Mesendoderm (in vitro differentiated cells): ENCODE measurements around the gene CPA3.

Source experiments
- DNase-seq: peaks from one replicate; pipeline ENCODE4 v3.0.0; 2013
- H2AK5ac ChIP-seq: 2 replicates; pipeline ENCODE4 v1.6.1; 2013; ENCODE audit warnings: low read length, inconsistent platforms
- H2BK120ac ChIP-seq: 2 replicates; pipeline ENCODE4 v1.6.1; 2013; ENCODE audit warnings: low read depth, mild to moderate bottlenecking, low read length, moderate library complexity, mixed read lengths
- H2BK15ac ChIP-seq: replicated peaks from 2 replicates; pipeline ENCODE4 v1.6.1; 2013; ENCODE audit warnings: low read depth, mild to moderate bottlenecking, moderate library complexity
- H2BK5ac ChIP-seq: 2 replicates; pipeline ENCODE4 v1.6.1; 2013; ENCODE audit warnings: low read length, inconsistent platforms
- H3K18ac ChIP-seq: 2 replicates; pipeline ENCODE4 v1.6.1; 2013; ENCODE audit warnings: mild to moderate bottlenecking, low read length, mixed read lengths
- H3K23ac ChIP-seq: one replicate; pipeline ENCODE4 v1.6.1; 2013; ENCODE audit warnings: low read length
- H3K27ac ChIP-seq: 2 replicates; pipeline ENCODE4 v1.5.1; 2013; ENCODE audit warnings: low read depth, mild to moderate bottlenecking, inconsistent platforms, low read length, moderate library complexity
- H3K27me3 ChIP-seq: 2 replicates; pipeline ENCODE4 v1.6.1; 2013; ENCODE audit warnings: low read length, control low read depth, mild to moderate bottlenecking, inconsistent platforms; ENCODE audit not compliant: insufficient read depth, poor library complexity
- H3K36me3 ChIP-seq: 2 replicates; pipeline ENCODE4 v1.6.1; 2013; ENCODE audit warnings: low read length, inconsistent platforms; ENCODE audit not compliant: control insufficient read depth, insufficient read depth
- H3K4ac ChIP-seq: one replicate; pipeline ENCODE4 v1.6.1; 2013; ENCODE audit warnings: low read depth, mild to moderate bottlenecking, low read length, moderate library complexity
- H3K4me1 ChIP-seq: 2 replicates; pipeline ENCODE4 v1.6.1; 2013; ENCODE audit warnings: low read depth, low read length, inconsistent platforms; ENCODE audit not compliant: control insufficient read depth
- H3K4me2 ChIP-seq: 2 replicates; pipeline ENCODE4 v1.6.1; 2013; ENCODE audit warnings: low read length
- H3K4me3 ChIP-seq: 2 replicates; pipeline ENCODE4 v1.5.1; 2013; ENCODE audit warnings: mild to moderate bottlenecking, low read length
- H3K56ac ChIP-seq: one replicate; pipeline ENCODE4 v1.6.1; 2013; ENCODE audit warnings: low read length
- H3K79me1 ChIP-seq: 2 replicates; pipeline ENCODE4 v1.6.1; 2013; ENCODE audit warnings: low read length, inconsistent platforms
- H3K79me2 ChIP-seq: 2 replicates; pipeline ENCODE4 v1.6.1; 2013; ENCODE audit warnings: mild to moderate bottlenecking, low read length; ENCODE audit not compliant: control insufficient read depth, insufficient read depth
- H3K9ac ChIP-seq: 2 replicates; pipeline ENCODE4 v1.6.1; 2013; ENCODE audit warnings: low read length, inconsistent platforms
- H4K5ac ChIP-seq: one replicate; pipeline ENCODE4 v1.6.1; 2013; ENCODE audit warnings: low read length
- H4K8ac ChIP-seq: one replicate; pipeline ENCODE4 v1.6.1; 2013; ENCODE audit warnings: low read depth, mild to moderate bottlenecking, control low read depth, low read length, moderate library complexity
- whole genome bisulfite sequencing: extraction: QIAGEN DNeasy Blood & Tissue Kit; methylation state at CpG from one replicate; pipeline ENCODE4 v1.1.7; 2013; ENCODE audit warnings: low lambda C conversion rate, missing lambda C conversion rate; ENCODE audit not compliant: insufficient coverage; ENCODE audit errors: extremely low coverage; 5-methylcytosine and 5-hydroxymethylcytosine counted together

CPA3 gene

DNA sequence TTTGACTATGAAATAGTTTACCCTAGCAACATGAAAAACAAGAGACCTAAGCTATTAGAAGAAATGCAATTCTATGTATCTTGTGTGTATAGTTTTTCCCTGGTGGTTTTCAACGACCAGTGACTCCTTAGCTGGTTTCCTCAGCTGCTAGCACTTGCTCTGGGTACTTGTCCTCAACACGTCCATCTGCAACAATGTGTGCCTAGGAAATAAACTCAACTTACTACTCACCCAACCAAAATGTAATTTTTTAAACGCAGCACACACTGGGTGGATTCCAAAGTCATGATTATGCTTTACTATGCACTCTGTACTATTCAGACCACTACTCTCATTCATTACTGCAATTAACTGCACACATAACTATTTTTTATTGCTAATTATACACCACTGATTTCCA is 31.0 kb downstream of the CPA3 start:
- Histone ChIP-seq H4K5ac (no peak overlapping the region), H4K8ac (no peak overlapping the region), H3K23ac (no peak overlapping the region), H3K27ac (no peak overlapping the region), H3K18ac (no peak overlapping the region), H3K9ac (no peak overlapping the region), H3K56ac (no peak overlapping the region), H2AK5ac (no peak overlapping the region), H2BK15ac (no peak overlapping the region), H3K79me1 (no peaks in the 10 kb centered on the region), H3K4me1 (no peaks in the 10 kb centered on the region), H3K27me3 (no peaks in the 10 kb centered on the region), H2BK120ac (no peak overlapping the region), H3K79me2 (no peaks in the 10 kb centered on the region), H3K4me3 (no peak overlapping the region), H3K36me3 (no peaks in the 10 kb centered on the region), H2BK5ac (no peak overlapping the region), H3K4ac (no peak overlapping the region), H3K4me2 (no peak overlapping the region)
- no peak for DNase-seq
- no CpG with 5 or more reads among the region's 3 CpGs for WGBS

- no peak overlapping the region for H3K27ac ChIP-seq
- no peaks in the 10 kb centered on the region for H3K36me3 ChIP-seq
- no peaks in the 10 kb centered on the region for H3K79me2 ChIP-seq
- H3K4ac ChIP-seq = no peak overlapping the region
- H3K4me3 ChIP-seq = no peak overlapping the region
- no peak overlapping the region for H3K23ac ChIP-seq
- H3K4me1 ChIP-seq = no peaks in the 10 kb centered on the region
- no peak overlapping the region for H4K5ac ChIP-seq
- H3K56ac ChIP-seq = no peak overlapping the region
- H2BK15ac ChIP-seq = no peak overlapping the region
- H4K8ac ChIP-seq = no peak overlapping the region
- no peak overlapping the region for H3K4me2 ChIP-seq
- H3K9ac ChIP-seq = no peak overlapping the region
- H3K27me3 ChIP-seq = no peaks in the 10 kb centered on the region
- H2BK120ac ChIP-seq = no peak overlapping the region
- H2BK5ac ChIP-seq = no peak overlapping the region
- no peak overlapping the region for H2AK5ac ChIP-seq
- no peak for DNase-seq
- WGBS = no CpG with 5 or more reads among the region's 4 CpGs
- no peaks in the 10 kb centered on the region for H3K79me1 ChIP-seq
- H3K18ac ChIP-seq = no peak overlapping the region
Observed at GRCh38 chr3:148901987-148902791, 37.1 kb downstream of the CPA3 start.

DNA sequence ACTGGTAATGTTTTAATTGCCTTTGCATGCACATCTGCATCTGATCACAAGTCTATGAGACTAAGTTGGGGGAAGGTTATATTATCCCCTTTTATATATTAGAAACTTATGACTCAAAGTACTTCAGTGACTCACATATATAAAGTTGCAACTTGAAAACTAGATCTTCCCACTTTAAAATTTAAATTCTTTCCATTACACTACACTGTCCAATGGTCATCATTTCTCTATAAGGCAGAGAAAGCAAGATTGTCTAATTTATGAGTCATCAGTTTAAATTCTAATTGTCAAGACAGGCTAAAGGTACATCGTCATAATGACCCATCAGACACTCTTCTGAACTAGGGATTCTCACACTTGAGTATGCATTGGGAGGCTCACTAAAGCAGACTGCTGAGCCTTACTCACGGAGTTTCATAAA is 37.9 kb downstream of the CPA3 start:
- no peak for DNase-seq
- Histone ChIP-seq H3K9ac (no peak overlapping the region), H3K79me1 (no peaks in the 10 kb centered on the region), H3K4me3 (no peak overlapping the region), H3K27ac (no peak overlapping the region), H3K56ac (no peak overlapping the region), H2BK120ac (no peak overlapping the region), H3K4me2 (no peak overlapping the region), H2AK5ac (no peak overlapping the region), H3K36me3 (no peaks in the 10 kb centered on the region), H3K23ac (no peak overlapping the region), H3K79me2 (no peaks in the 10 kb centered on the region), H4K8ac (no peak overlapping the region), H2BK5ac (no peak overlapping the region), H3K4me1 (no peaks in the 10 kb centered on the region), H2BK15ac (no peak overlapping the region), H4K5ac (no peak overlapping the region), H3K4ac (no peak overlapping the region), H3K18ac (no peak overlapping the region), H3K27me3 (no peaks in the 10 kb centered on the region)
- no CpG with 5 or more reads among the region's 2 CpGs for WGBS

DNA sequence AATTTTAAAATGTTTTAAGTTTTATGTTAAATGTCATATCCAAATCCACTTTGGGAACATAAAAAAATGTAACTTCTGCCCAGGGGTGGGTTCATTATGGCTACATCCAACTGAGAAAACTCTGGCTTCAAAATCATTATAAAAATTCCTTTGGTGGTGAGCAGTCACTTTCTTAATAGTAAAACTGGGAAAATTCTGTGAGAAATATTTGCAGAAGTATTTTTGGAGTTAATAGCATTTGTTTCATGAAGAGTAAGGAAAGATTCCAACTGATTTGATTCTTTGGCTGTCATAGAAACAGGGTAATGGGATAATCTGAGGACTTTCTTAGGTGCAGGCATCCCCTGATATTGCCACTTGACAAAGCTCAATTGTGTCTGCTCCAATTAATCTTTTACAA is 38.8 kb downstream of the CPA3 start:
- Histone ChIP-seq H4K8ac (no peak overlapping the region), H3K9ac (no peak overlapping the region), H2AK5ac (no peak overlapping the region)

GRCh38 chr3:148906667-148907066 is 41.6 kb downstream of the CPA3 start:
- H3K56ac ChIP-seq = no peak overlapping the region
- H3K27me3 ChIP-seq = no peaks in the 10 kb centered on the region
- no peak overlapping the region for H2BK120ac ChIP-seq
- no peak overlapping the region for H4K5ac ChIP-seq
- no peak overlapping the region for H2BK5ac ChIP-seq
- no peak overlapping the region for H3K18ac ChIP-seq
- H3K36me3 ChIP-seq = no peaks in the 10 kb centered on the region
- no peak overlapping the region for H3K4me3 ChIP-seq
- no peaks in the 10 kb centered on the region for H3K79me2 ChIP-seq
- H3K23ac ChIP-seq = no peak overlapping the region
- H4K8ac ChIP-seq = no peak overlapping the region
- no peaks in the 10 kb centered on the region for H3K79me1 ChIP-seq
- H2AK5ac ChIP-seq = no peak overlapping the region
- DNase-seq = no peak
- H2BK15ac ChIP-seq = no peak overlapping the region
- no peak overlapping the region for H3K4ac ChIP-seq
- no peak overlapping the region for H3K9ac ChIP-seq
- WGBS = no CpG with 5 or more reads among the region's 2 CpGs
- H3K4me1 ChIP-seq = no peaks in the 10 kb centered on the region
- H3K4me2 ChIP-seq = no peak overlapping the region
- H3K27ac ChIP-seq = no peak overlapping the region

More for the DNA sequence above, 38.8 kb downstream of the CPA3 start:
- Histone ChIP-seq H2BK120ac (no peak overlapping the region), H3K4ac (no peak overlapping the region), H2BK5ac (no peak overlapping the region), H3K36me3 (no peaks in the 10 kb centered on the region), H3K79me1 (no peaks in the 10 kb centered on the region), H4K5ac (no peak overlapping the region), H3K27me3 (no peaks in the 10 kb centered on the region), H3K4me2 (no peak overlapping the region), H3K79me2 (no peaks in the 10 kb centered on the region), H3K23ac (no peak overlapping the region), H3K27ac (no peak overlapping the region), H3K4me1 (no peaks in the 10 kb centered on the region), H3K4me3 (no peak overlapping the region), H3K18ac (no peak overlapping the region), H2BK15ac (no peak overlapping the region), H3K56ac (no peak overlapping the region)
- no peak for DNase-seq

DNA sequence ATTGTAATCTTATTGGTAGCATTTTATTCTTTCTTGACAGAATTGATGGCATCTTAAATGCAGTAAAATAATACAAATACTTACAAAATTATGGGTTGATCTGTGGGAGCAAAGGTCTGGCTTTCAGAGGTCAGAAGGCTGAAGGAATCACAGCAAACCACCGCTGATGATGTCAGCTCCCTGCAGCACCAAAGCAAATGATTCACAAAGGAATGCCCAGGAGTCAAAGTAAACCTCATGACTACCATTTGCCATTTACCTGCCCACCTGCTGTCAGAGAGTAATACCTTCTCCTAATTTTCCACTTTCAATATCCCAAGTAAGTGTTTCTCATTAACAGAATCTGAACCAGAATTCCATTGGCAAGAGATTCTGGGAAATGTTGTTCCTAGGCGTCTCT is 46.1 kb downstream of the CPA3 start:
- no peak overlapping the region for H3K4me3 ChIP-seq
- H3K4me2 ChIP-seq = no peak overlapping the region
- H3K27me3 ChIP-seq = no peaks in the 10 kb centered on the region
- no peak overlapping the region for H3K4ac ChIP-seq
- H3K36me3 ChIP-seq = no peaks in the 10 kb centered on the region
- H3K9ac ChIP-seq = no peak overlapping the region
- H3K27ac ChIP-seq = no peak overlapping the region
- H3K23ac ChIP-seq = no peak overlapping the region
- H2BK15ac ChIP-seq = no peak overlapping the region
- no peak overlapping the region for H2BK5ac ChIP-seq
- H3K18ac ChIP-seq = no peak overlapping the region
- H2BK120ac ChIP-seq = no peak overlapping the region
- DNase-seq = peak; percentile 61
- no peak overlapping the region for H4K5ac ChIP-seq
- H3K56ac ChIP-seq = no peak overlapping the region
- H3K79me2 ChIP-seq = no peaks in the 10 kb centered on the region
- WGBS = no CpG with 5 or more reads among the region's 2 CpGs
- H4K8ac ChIP-seq = no peak overlapping the region
- no peak overlapping the region for H2AK5ac ChIP-seq
- no peaks in the 10 kb centered on the region for H3K79me1 ChIP-seq
- H3K4me1 ChIP-seq = no peaks in the 10 kb centered on the region
